OCI-M2 (cell line): Measurements from ENCODE around the gene ZNF546.
A peak's percentile ranks its signal among the peaks of the same experiment; 100 is the strongest.

Experiments used
- DNase-seq: peaks from one replicate; lab custom pipeline; 2025; ENCODE audit not compliant: unreplicated experiment; lab: John Stamatoyannopoulos, UW

Gene ZNF546

GRCh38 chr19:40054632-40055031, 57.8 kb downstream of the ZNF546 start:
- no peak for DNase-seq

GRCh38 chr19:40055049-40055448, 58.2 kb downstream of the ZNF546 start:
- no peak for DNase-seq

- DNase-seq, result peak; percentile 88
Measured at GRCh38 chr19:40055832-40056504, 59.1 kb downstream of the ZNF546 start, which contains the start of gene ZNF780B. Gene ZNF780B (minus strand): TSS chr19:40056231. CDS start chr19:40050332, 5,899 bp downstream.

GRCh38 chr19:40056505-40056904, 59.6 kb downstream of the ZNF546 start:
- no peak for DNase-seq

DNA sequence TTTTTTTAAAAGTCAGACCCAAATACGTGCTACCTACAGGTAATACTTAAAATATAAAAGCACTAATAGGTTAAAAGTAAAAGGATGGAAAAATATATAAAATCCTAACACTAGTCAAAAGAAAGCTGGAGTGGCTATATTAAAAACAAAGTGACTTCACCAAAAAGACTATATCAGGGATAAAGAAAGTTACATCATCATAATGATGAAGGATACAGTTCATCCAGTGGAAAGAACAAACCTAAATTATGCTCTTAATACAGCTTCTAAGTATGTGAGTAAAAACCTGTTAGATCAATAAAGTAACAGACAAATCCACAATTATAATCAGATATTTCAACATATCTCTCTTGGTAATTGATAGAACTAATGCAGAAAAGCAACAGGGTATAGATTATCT, 60.3 kb downstream of the ZNF546 start:
- DNase-seq, result no peak

DNA sequence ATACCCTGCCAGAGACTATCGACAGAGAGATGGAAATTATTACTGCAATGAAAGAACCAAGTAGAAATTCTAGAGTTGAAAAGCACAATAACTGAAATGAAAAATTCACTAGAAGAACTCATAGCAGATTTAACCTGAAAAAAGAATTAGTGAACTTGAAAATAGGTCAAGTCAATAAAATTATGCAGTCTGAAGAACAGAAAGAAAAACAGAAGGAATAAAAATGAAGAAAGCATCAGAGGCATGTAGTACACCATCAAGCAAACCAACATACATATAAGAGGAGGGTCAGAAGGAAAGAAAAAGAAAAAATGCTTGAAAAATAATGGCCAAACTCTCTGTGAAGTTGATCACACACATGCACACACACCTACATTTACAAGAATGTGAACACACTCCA, 62.8 kb downstream of the ZNF546 start:
- DNase-seq, result no peak

DNA sequence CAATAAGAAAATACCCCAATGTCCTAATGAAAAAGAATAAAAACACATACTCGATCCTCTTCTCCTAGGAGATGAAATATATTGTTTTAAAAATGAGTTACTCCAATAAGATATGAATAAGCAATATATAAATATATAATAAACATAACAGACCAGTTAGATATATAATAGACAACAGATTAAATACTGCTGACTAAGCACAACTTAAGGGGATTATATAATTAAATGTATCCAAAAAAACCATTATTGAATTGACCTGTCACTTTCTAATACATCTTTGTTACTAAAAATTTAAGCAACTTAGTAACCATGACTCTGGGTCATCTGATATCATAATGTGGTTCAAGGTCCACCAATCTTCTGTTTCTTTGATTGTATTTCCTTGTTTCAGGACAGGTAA, 73.2 kb downstream of the ZNF546 start:
- DNase-seq, result no peak
